CD4-positive, alpha-beta T cell treated with Interleukin-4 for 1 hour (primary cell): ENCODE results near the gene MT1A.

ENCODE experiments used
- DNase-seq, 2 donors: peaks; one replicate each; pipeline ENCODE4 v3.0.0-alpha.2; 2020 to 2022

The MT1A gene

GRCh38 chr16:56632156-56632847 is 6.2 kb upstream of the MT1A start, which contains the start of gene MT1M:
Gene MT1M, plus strand, starts transcription at chr16:56632659. Its CDS starts 73 bp downstream, at chr16:56632732.
- DNase-seq, result no peak

- DNase-seq, result no peak
These were observed 5.6 kb upstream of the MT1A start for GRCh38 chr16:56632848-56633365.

GRCh38 chr16:56633535-56633934 is 4.9 kb upstream of the MT1A start:
- no peak for DNase-seq

GRCh38 chr16:56634715-56635440 is 3.6 kb upstream of the MT1A start:
- DNase-seq, result no peak

GRCh38 chr16:56635441-56635967 is 3.0 kb upstream of the MT1A start:
- DNase-seq, result no peak

- no peak for DNase-seq
These were observed 1.7 kb upstream of the MT1A start for GRCh38 chr16:56636616-56637413.

GRCh38 chr16:56639045-56639444 is 579 bp downstream of the MT1A start:
- DNase-seq, result no peak

GRCh38 chr16:56640076-56640475 is 1.6 kb downstream of the MT1A start:
- no peak for DNase-seq

GRCh38 chr16:56641166-56641565 is 2.7 kb downstream of the MT1A start:
- no peak for DNase-seq

- DNase-seq, result peak; percentile 77 to 80
These were observed 4.8 kb downstream of the MT1A start for GRCh38 chr16:56643080-56643778.

GRCh38 chr16:56643833-56644232 is 5.4 kb downstream of the MT1A start:
- no peak for DNase-seq

GRCh38 chr16:56645311-56645710 is 6.8 kb downstream of the MT1A start:
- no peak for DNase-seq

- no peak for DNase-seq
These were observed 7.4 kb downstream of the MT1A start for GRCh38 chr16:56645838-56646237.

- DNase-seq, result no peak
These were observed 9.4 kb downstream of the MT1A start for GRCh38 chr16:56647641-56648431.

GRCh38 chr16:56649271-56649670 is 10.8 kb downstream of the MT1A start:
- no peak for DNase-seq

- no peak for DNase-seq
These were observed 11.4 kb downstream of the MT1A start for GRCh38 chr16:56649820-56650219.

GRCh38 chr16:56651586-56651985 is 13.1 kb downstream of the MT1A start, which contains the start of gene MT1B:
Gene MT1B, plus strand, starts transcription at chr16:56651886. Its CDS starts 68 bp downstream, at chr16:56651954.
- DNase-seq, result no peak

GRCh38 chr16:56652600-56652999 is 14.1 kb downstream of the MT1A start:
- no peak for DNase-seq

- no peak for DNase-seq
These were observed 14.8 kb downstream of the MT1A start for GRCh38 chr16:56653218-56653617.

- peak; percentile 56 to 74 for DNase-seq
These were observed 19.3 kb downstream of the MT1A start, which contains the start of gene MT1F for GRCh38 chr16:56657555-56658326. Gene MT1F, plus strand, starts transcription at chr16:56657959. Its CDS starts 100 bp downstream, at chr16:56658059.
